Naive thymus-derived CD4-positive, alpha-beta T cell (primary cell): Measurements from ENCODE around the gene GRIA4. TPM values are rescaled to one million over a fixed set of nuclear protein-coding genes. Genes with fewer than 3 reads are reported as not detected.
A peak's percentile ranks its signal among the peaks of the same experiment; 100 is the strongest.

Source experiments
- ATAC-seq: fragments of 150-1000 bp; cut with Tn5 transposase; 2 replicates; pipeline ENCODE4 v1.10.0; 2021; ENCODE audit warnings: mild to moderate bottlenecking, moderate library complexity
- CTCF ChIA-PET: fragments of 350-600 bp; sonication (Branson Sonifier 250); formaldehyde crosslinking; loops from one replicate; lab custom pipeline; 2021; ENCODE audit warnings: antibody characterized with exemption; lab: Charles Lee
- POLR2A ChIA-PET: fragments of 350-600 bp; sonication (Branson Sonifier 250); formaldehyde crosslinking; loops from one replicate; lab custom pipeline; 2021; ENCODE audit warnings: antibody characterized with exemption, inconsistent platforms; lab: Charles Lee
- DNase-seq, 9 donors: peaks; one replicate each; pipeline versions ENCODE4 v3.0.0 to v3.0.0-alpha.2; 2020 to 2022; ENCODE audit warnings: mixed read lengths in 1 of 9
- H3K27ac ChIP-seq: one replicate; pipeline ENCODE4 v1.7.0; 2013; ENCODE audit warnings: mild to moderate bottlenecking, low read depth, low read length, moderate library complexity
- H3K27me3 ChIP-seq, 2 donors: one replicate each; pipeline ENCODE4 v1.7.0; 2013; ENCODE audit warnings: low read length in 2 of 2, mild to moderate bottlenecking in 2 of 2, moderate library complexity in 2 of 2; ENCODE audit not compliant: control insufficient read depth in 2 of 2, insufficient read depth in 2 of 2
- H3K36me3 ChIP-seq, 3 experiments: 1 replicate in 2 of 3; 2 replicates in 1 of 3; pipeline ENCODE4 v1.7.0; 2013; ENCODE audit warnings: low read length in 3 of 3, mild to moderate bottlenecking in 3 of 3, moderate library complexity in 1 of 3; ENCODE audit not compliant: insufficient read depth in 3 of 3, control insufficient read depth in 2 of 3
- H3K4me1 ChIP-seq, 2 donors: one replicate each; pipeline ENCODE4 v1.7.0; 2013; ENCODE audit warnings: low read length in 2 of 2, mild to moderate bottlenecking in 2 of 2, moderate library complexity in 1 of 2; ENCODE audit not compliant: control insufficient read depth in 2 of 2, insufficient read depth in 2 of 2
- H3K4me3 ChIP-seq: 2 replicates; pipeline ENCODE4 v1.7.0; 2013; ENCODE audit warnings: mild to moderate bottlenecking, low read length
- H3K9me3 ChIP-seq, 3 experiments: 1 replicate in 2 of 3; 2 replicates in 1 of 3; pipeline ENCODE4 v1.7.0; 2013; ENCODE audit warnings: low read length in 3 of 3; ENCODE audit not compliant: control insufficient read depth in 2 of 3
- H3K27ac Mint-ChIP-seq, 9 donors: one replicate each; pipeline ENCODE4 v1.8.0; 2020 to 2022; ENCODE audit warnings: mixed read lengths in 9 of 9, mild to moderate bottlenecking in 8 of 9, moderate library complexity in 5 of 9, inconsistent platforms in 2 of 9
- H3K27me3 Mint-ChIP-seq, 5 donors: one replicate each; pipeline ENCODE4 v1.8.0; 2021 to 2022; ENCODE audit warnings: mixed read lengths in 5 of 5, mild to moderate bottlenecking in 1 of 5
- H3K36me3 Mint-ChIP-seq, 5 donors: one replicate each; pipeline ENCODE4 v1.8.0; 2020 to 2022; ENCODE audit warnings: mixed read lengths in 5 of 5, mild to moderate bottlenecking in 3 of 5, inconsistent platforms in 1 of 5
- H3K4me1 Mint-ChIP-seq, 7 donors: one replicate each; pipeline ENCODE4 v1.8.0; 2020 to 2022; ENCODE audit warnings: mixed read lengths in 7 of 7, mild to moderate bottlenecking in 3 of 7, inconsistent platforms in 1 of 7
- H3K4me3 Mint-ChIP-seq, 10 donors: one replicate each; pipeline ENCODE4 v1.8.0; 2020 to 2022; ENCODE audit warnings: mild to moderate bottlenecking in 10 of 10, mixed read lengths in 10 of 10, moderate library complexity in 6 of 10, inconsistent platforms in 2 of 10
- H3K9me3 Mint-ChIP-seq, 11 donors: one replicate each; pipeline ENCODE4 v1.8.0; 2020 to 2022; ENCODE audit warnings: mixed read lengths in 11 of 11, mild to moderate bottlenecking in 4 of 11, inconsistent platforms in 1 of 11, moderate library complexity in 1 of 11
- intact Hi-C, 2 donors: fragments of 100-400 bp; cut with micrococcal nuclease; formaldehyde crosslinking; loops; one replicate each; pipeline ENCODE4 v1.15.1; 2023
- polyA plus RNA-seq, 2 donors: library from polyadenylated mRNA; unstranded; fragments of 300-500 nt; fragmentation: Illumina TruSeq; gene quantifications; one replicate each; pipeline ENCODE4 v1.2.3, GENCODE V29; 2021
- total RNA-seq, 6 experiments: library from RNA in 5 of 6; stranded (reverse) in 5 of 6; gene quantifications; 1 replicate in 5 of 6; 2 replicates in 1 of 6; pipeline ENCODE4 v1.2.3 and lab custom pipeline; 2021 to 2026

Gene GRIA4
- total and polyA plus RNA-seq, 7 experiments from 2014 or later = not detected

DNA sequence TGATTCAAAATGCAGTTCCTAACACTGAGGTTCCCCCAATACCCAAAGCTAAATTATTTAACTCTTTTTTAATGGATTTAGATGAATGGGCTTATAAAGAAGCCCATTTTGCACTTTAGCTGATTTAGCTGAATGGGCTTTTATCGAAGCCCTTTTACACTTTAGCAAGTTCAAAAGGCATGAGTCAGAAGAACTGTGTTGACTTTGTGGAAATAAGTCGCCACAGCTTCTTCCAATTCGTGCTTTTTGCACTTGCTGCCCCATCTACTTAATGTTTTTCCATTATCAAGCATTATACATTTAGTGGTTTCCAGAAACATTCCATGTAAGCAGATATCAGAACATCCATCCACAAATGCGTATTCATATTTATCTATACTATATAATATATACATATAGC is 20.5 kb upstream of the GRIA4 start:
- intact Hi-C loops = no loop called here
- no peak overlapping the region for H3K4me3 ChIP-seq
- POLR2A ChIA-PET = no interaction called here
- Mint-ChIP-seq H3K4me3 (no peak overlapping the region), H3K36me3 (no peaks in the 10 kb centered on the region), H3K4me1 (no peaks in the 10 kb centered on the region), H3K9me3 (peaks cover 0 to 10% (median 0%) of the 10 kb centered on the region in 11 donors), H3K27me3 (no peaks in the 10 kb centered on the region), H3K27ac (no peak overlapping the region)
- no peaks in the 10 kb centered on the region for H3K9me3 ChIP-seq
- DNase-seq (no peak), ATAC-seq (no peak)
- CTCF ChIA-PET = no interaction called here
- H3K27me3 ChIP-seq = no peaks in the 10 kb centered on the region
- no peak overlapping the region for H3K27ac ChIP-seq
- H3K36me3 ChIP-seq = no peaks in the 10 kb centered on the region
- no peaks in the 10 kb centered on the region for H3K4me1 ChIP-seq

DNA sequence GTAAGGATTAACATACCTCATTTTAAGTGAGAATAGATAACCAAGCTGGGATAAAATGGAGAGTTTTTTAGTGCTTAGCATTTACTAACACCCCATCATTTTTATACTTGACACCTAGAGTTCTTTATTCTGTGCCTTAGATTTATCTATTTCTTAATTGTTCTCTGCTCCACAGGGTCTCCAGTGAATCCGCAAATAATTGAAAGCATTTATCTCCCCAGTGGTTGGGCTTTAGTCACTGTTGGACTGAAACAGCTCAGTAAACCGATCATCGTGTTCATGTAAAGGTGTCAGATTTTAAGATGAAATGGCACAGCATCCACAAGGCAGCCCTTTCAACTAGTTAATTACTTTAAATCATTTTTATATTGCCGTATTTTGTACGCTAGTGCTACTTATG is 17.8 kb upstream of the GRIA4 start:
- ATAC-seq = no peak

DNA sequence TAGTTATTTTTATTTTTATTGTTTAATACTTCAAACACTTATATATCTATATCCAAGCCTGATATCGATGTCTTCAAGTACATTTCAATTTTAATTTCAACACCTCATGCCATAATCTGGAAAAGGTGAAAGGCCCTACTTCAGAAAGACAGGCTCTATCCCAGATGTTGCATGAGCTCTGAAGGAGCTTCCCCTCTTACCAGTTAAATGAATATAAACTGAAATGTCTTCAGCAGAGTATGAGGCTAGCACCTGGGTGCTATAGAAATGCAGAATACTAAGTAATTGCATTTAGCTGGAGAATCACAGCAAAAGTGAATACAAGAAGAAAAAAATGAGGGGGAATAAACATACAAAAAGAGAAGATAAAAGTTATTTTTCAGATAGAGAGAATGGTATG is 11.5 kb upstream of the GRIA4 start:
- H3K9me3 Mint-ChIP-seq = peaks cover 0 to 5% (median 0%) of the 10 kb centered on the region in 11 donors
- ChIA-PET POLR2A (no interaction called here), CTCF (no interaction called here)
- H3K27me3 ChIP-seq = no peaks in the 10 kb centered on the region
- no peak overlapping the region for H3K27ac ChIP-seq
- no peak for DNase-seq
- no peak overlapping the region for H3K4me3 ChIP-seq
- no peak overlapping the region for H3K4me3 Mint-ChIP-seq
- intact Hi-C loops = no loop called here
- no peaks in the 10 kb centered on the region for H3K9me3 ChIP-seq
- no peaks in the 10 kb centered on the region for H3K36me3 Mint-ChIP-seq
- no peaks in the 10 kb centered on the region for H3K4me1 ChIP-seq
- no peaks in the 10 kb centered on the region for H3K36me3 ChIP-seq
- H3K4me1 Mint-ChIP-seq = peaks cover 0 to 2% (median 0%) of the 10 kb centered on the region in 7 donors
- no peak for ATAC-seq
- no peak overlapping the region for H3K27ac Mint-ChIP-seq
- H3K27me3 Mint-ChIP-seq = no peaks in the 10 kb centered on the region

More for the DNA sequence above, 17.8 kb upstream of the GRIA4 start:
- DNase-seq = no peak
- Histone ChIP-seq H3K4me1 (no peaks in the 10 kb centered on the region), H3K27ac (no peak overlapping the region), H3K9me3 (no peaks in the 10 kb centered on the region), H3K4me3 (no peak overlapping the region), H3K36me3 (no peaks in the 10 kb centered on the region), H3K27me3 (no peaks in the 10 kb centered on the region)
- Mint-ChIP-seq H3K4me1 (no peaks in the 10 kb centered on the region), H3K27ac (no peak overlapping the region), H3K36me3 (no peaks in the 10 kb centered on the region), H3K9me3 (peaks cover 0 to 5% (median 0%) of the 10 kb centered on the region in 11 donors), H3K4me3 (no peak overlapping the region), H3K27me3 (no peaks in the 10 kb centered on the region)
- CTCF ChIA-PET = no interaction called here
- intact Hi-C loops = no loop called here
- POLR2A ChIA-PET = no interaction called here

DNA sequence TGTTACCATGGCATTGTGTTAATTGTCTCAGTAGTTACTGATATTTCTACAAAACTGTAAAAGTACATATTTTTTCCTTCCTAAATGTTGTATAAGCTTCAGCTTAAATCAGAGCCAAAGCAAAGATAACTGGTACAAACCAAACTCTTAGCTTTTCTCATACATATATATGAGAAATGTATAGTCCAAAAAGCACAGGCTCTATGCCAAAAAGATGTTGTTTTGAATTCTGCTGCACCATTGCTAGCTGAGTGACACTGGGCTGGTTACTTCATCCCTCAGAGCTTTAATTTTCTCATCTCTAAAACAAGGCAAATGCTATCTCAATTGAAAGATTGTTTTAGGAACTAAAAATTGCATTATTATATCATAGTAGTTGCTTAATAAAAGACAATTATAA is 6.7 kb upstream of the GRIA4 start:
- peaks cover 1 to 25% (median 20%) of the 10 kb centered on the region in 5 donors for H3K27me3 Mint-ChIP-seq
- H3K4me3 Mint-ChIP-seq = no peak overlapping the region
- ATAC-seq = no peak

DNA sequence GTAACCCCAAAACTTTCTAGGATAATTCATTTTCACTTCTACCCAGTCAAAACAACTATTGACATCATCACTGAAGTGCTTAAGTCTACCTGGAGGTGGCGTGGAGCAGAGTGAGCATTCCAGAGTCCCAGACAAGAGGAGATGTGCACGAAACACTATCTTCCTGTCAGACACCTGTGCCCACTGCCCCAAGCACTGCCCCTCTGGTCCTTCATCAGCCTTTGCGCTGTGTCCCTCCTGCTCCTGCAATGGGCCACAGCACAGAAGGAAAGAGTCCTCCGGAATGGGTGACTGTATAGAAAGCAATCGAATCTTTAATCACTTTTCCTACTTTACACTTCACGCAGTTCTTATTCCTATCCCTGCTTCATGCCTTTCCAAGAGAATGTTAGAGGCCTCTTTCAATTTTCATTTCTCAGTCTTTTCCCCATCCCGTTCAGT is 512 bp upstream of the GRIA4 start:
- ChIA-PET POLR2A (no interaction called here), CTCF (no interaction called here)
- Histone ChIP-seq H3K4me3 (no peak overlapping the region), H3K36me3 (no peaks in the 10 kb centered on the region), H3K9me3 (peaks cover 0 to 4% (median 0%) of the 10 kb centered on the region in 3 experiments), H3K27me3 (peaks cover 0 to 4% of the 10 kb centered on the region in 2 donors), H3K4me1 (no peaks in the 10 kb centered on the region), H3K27ac (no peak overlapping the region)
- intact Hi-C loops = no loop called here
- H3K4me1 Mint-ChIP-seq = peaks cover 7 to 32% (median 18%) of the 10 kb centered on the region in 7 donors
- ATAC-seq = peak; percentile 31
- DNase-seq = no peak
- no peak overlapping the region for H3K27ac Mint-ChIP-seq
- no peaks in the 10 kb centered on the region for H3K36me3 Mint-ChIP-seq
- H3K27me3 Mint-ChIP-seq = peaks cover 46 to 60% (median 60%) of the 10 kb centered on the region in 5 donors
- peak overlapping the region in 6 of 10 donors; percentile 2 to 77 (median 59) for H3K4me3 Mint-ChIP-seq
- peaks cover 0 to 5% (median 3%) of the 10 kb centered on the region in 11 donors for H3K9me3 Mint-ChIP-seq

More for the DNA sequence above, 6.7 kb upstream of the GRIA4 start:
- H3K9me3 Mint-ChIP-seq = peaks cover 0 to 5% (median 2%) of the 10 kb centered on the region in 11 donors
- no peak overlapping the region for H3K27ac Mint-ChIP-seq
- Histone ChIP-seq H3K36me3 (no peaks in the 10 kb centered on the region), H3K4me3 (no peak overlapping the region), H3K27me3 (no peaks in the 10 kb centered on the region), H3K4me1 (no peaks in the 10 kb centered on the region), H3K27ac (no peak overlapping the region), H3K9me3 (peaks cover 0 to 4% (median 0%) of the 10 kb centered on the region in 3 experiments)
- peaks cover 0 to 2% (median 0%) of the 10 kb centered on the region in 7 donors for H3K4me1 Mint-ChIP-seq
- DNase-seq = no peak
- no peaks in the 10 kb centered on the region for H3K36me3 Mint-ChIP-seq
- intact Hi-C loops = no loop called here
- ChIA-PET CTCF (no interaction called here), POLR2A (no interaction called here)

DNA sequence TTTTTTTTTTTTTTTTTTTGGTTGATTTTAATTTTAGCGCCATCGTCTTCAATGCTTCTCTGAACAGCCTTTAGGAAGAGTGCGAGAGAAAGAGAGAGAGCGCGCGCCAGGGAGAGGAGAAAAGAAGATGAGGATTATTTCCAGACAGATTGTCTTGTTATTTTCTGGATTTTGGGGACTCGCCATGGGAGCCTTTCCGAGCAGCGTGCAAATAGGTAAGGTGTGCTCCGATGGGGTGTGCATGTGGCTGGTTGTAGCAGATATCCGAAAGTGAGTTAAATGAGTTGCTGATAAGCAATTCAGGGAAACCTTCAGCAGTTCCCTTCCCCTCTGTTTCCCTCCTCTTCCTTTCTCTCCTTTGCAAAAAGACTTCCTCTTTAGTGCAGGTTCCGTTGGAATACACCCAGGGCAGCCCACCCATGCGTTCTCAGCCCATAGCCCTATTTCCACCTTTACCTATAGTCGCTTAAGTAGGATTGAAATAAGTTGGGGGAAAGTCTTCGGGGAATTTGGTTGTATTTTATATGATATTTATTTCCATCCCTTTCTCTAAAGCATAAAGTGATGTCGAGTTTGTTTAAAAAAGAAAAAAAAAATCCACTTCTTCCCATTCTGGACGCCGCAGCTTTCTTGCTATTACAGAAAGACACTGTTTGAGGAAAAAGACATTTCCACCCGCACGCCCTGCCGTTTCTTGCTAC is 1.1 kb downstream of the GRIA4 start:
- no peak for DNase-seq
- H3K27ac Mint-ChIP-seq = no peak overlapping the region
- POLR2A ChIA-PET = no interaction called here
- intact Hi-C loops = no loop called here
- no peaks in the 10 kb centered on the region for H3K4me1 ChIP-seq
- H3K27ac ChIP-seq = no peak overlapping the region
- CTCF ChIA-PET = no interaction called here
- no peak overlapping the region for H3K4me3 ChIP-seq
- H3K9me3 ChIP-seq = no peaks in the 10 kb centered on the region
- H3K4me1 Mint-ChIP-seq = peaks cover 7 to 32% (median 18%) of the 10 kb centered on the region in 7 donors
- peaks cover 0 to 4% of the 10 kb centered on the region in 2 donors for H3K27me3 ChIP-seq
- peak overlapping the region in 6 of 10 donors; percentile 9 to 71 (median 56) for H3K4me3 Mint-ChIP-seq
- peaks cover 0 to 2% (median 0%) of the 10 kb centered on the region in 11 donors for H3K9me3 Mint-ChIP-seq
- ATAC-seq = no peak
- no peaks in the 10 kb centered on the region for H3K36me3 ChIP-seq
- no peaks in the 10 kb centered on the region for H3K36me3 Mint-ChIP-seq
- H3K27me3 Mint-ChIP-seq = peaks cover 42 to 53% (median 47%) of the 10 kb centered on the region in 5 donors
